Dermis microvascular lymphatic vessel endothelial cell (primary cell): ENCODE results near the gene FCAMR. TPM values are rescaled to one million over a fixed set of nuclear protein-coding genes. Genes with fewer than 3 reads are reported as not detected.
A peak's percentile ranks its signal among the peaks of the same experiment; 100 is the strongest.

Experiments
- DNase-seq, 2 donors: peaks; one replicate each; pipeline versions ENCODE4 v3.0.0 to v3.0.0-alpha.2; 2010; ENCODE audit warnings: low read depth in 2 of 2
- total RNA-seq: library from RNA; depleted of rRNA; stranded (reverse); fragments of >200 nt; gene quantifications from 2 replicates; pipeline ENCODE4 v1.2.1, GENCODE V29; 2014

FCAMR gene
- total RNA-seq, 1 donor from 2014 or later = not detected

- peak; percentile 40 to 62 for DNase-seq
Measured at GRCh38 chr1:206911064-206911663, 59.1 kb downstream of the FCAMR start.

- DNase-seq = no peak
Measured at GRCh38 chr1:206909883-206910318, 60.4 kb downstream of the FCAMR start.

- DNase-seq = no peak
Measured at GRCh38 chr1:206909161-206909882, 60.9 kb downstream of the FCAMR start.

DNA sequence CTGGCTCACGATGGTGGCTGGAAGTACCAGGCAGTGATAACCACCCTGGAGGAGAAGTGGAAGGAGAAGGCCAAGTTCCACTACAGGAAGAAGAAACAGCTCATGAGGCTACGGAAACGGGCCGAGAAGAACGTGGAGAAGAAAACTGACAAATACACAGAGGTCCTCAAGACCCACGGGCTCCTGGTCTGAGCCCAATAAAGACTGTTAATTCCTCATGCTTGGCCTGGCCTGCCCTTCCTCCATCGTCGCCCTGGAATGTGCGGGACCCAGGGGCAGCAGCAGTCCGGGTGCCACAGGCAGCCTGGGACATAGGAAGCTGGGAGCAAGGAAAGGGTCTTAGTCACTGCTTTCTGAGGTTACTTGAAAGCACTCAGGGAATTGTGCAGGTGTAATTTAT, 62.2 kb downstream of the FCAMR start:
- DNase-seq = no peak

Other genes starting within 250 kb of the FCAMR start
- not detected in 2 replicates for gene IL19, start 199.7 kb downstream of the FCAMR start, total RNA-seq
- not detected in 2 replicates for gene IL10, start 198.0 kb downstream of the FCAMR start, total RNA-seq
- gene IL20, start 104.8 kb downstream of the FCAMR start, total RNA-seq = not detected in 2 replicates
- gene IL24, start 73.0 kb downstream of the FCAMR start, total RNA-seq = not detected in 2 replicates
- 0.25 TPM in 1 of 2 replicates, not detected in the other for gene FCMR, start 48.5 kb downstream of the FCAMR start, total RNA-seq
- not detected in 2 replicates for gene PIGR, start 24.0 kb downstream of the FCAMR start, total RNA-seq
- not detected in 2 replicates for gene C1orf116, start 62.3 kb upstream of the FCAMR start, total RNA-seq
- 5.1 and 5.8 TPM in 2 replicates for gene YOD1, start 80.7 kb upstream of the FCAMR start, total RNA-seq
- 0.90 and 1.5 TPM in 2 replicates for gene PFKFB2, start 82.8 kb upstream of the FCAMR start, total RNA-seq
- gene C4BPB, start 118.4 kb upstream of the FCAMR start, total RNA-seq = 0.13 TPM in 1 of 2 replicates, not detected in the other
- not detected in 2 replicates for gene C4BPA, start 133.8 kb upstream of the FCAMR start, total RNA-seq